ENCODE measurements around the gene KLHL22.

Gene KLHL22

DNA sequence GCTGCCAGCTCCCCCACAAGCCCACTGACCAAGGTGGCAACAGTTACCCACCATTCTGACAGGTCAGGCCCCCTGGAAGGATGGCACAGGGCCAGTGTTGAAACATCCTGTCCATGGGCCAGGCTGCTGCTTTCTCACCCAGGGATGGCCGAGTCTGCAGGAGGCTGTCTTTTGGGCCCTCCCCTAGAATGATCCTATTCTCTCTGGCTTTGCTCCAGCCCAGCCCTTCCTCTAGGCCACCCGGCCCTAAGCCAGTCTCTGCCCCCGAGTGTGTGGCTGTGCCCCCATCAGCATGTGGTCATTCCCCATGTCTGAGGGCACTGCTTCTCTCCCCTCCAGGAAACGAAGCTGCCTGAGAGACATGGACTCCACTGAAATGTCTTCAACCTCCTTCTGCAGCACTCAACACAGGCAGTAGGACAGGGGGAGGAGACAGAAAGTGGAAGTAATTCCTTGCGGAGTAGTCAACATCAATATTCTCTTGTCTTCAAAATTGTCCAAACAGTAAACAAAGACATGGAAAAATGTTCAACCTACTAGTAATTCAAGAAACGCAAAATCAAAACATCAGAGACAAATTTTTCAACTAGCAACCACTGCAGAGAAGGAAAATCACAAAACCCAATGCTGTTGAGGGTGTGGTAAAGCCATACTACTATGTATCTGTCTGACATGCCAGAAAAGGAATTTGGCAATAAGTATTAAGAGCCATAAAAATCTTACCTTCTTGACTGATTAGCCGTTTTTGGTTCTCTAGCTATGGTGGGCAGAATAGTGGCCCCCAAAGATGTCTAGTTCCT lies 52.9 kb downstream of the KLHL22 start:
- peaks cover 3% of the 10 kb centered on the region; the same call in 1 of the 2 replicates for H3K4me1 ChIP-seq (ENCODE audit: insufficient read depth, low read length)
- H3K9ac ChIP-seq (ENCODE audit: low read depth, low read length) = no peak overlapping the region
- no peaks in the 10 kb centered on the region for H3K36me3 ChIP-seq (ENCODE audit: insufficient read depth, low read length)

DNA sequence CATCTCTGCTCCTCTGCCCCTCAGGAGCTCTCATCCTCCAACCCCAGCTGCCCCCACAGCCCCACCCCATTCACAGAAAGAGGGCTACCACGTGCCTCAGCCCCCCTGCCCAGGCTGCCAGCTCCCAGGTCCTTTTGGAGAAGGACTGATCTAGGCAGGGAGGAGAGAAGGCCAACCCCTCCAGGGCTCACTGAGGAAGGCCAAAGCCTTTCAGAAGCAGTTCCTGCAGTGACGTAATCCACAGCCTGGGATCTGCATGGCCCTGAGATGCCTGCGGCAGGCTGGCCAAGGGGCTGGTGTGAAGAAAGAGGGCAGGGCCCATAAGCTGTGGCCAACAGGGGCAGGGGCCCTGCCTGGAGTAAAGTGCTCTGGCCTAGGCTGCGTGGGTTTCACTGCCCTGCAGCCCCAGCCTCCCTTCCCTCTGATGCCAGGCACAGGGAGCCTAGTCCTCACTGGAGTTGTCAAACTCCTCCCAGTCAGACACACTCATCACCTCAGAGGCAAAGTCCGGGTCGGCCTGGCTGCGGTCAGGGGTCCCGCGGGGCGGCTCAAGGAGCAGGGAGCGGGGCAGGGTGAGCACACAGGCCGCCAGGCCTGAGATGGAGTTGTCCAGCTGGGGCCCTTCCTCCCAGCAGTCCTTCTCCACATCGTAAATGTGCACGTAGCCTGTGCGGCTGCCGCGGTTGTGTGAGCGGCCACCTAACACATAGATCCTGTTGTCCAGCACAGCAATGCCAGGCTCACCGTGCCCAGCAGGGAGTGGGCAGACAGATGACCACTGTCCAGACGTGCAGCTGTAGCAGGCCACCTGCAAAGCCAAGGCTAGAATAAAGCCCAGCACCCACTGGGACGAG lies 53.7 kb downstream of the KLHL22 start:
- Histone ChIP-seq H3K36me3 (ENCODE audit: insufficient read depth, low read length) (no peaks in the 10 kb centered on the region), H3K4me1 (ENCODE audit: insufficient read depth, low read length) (peaks cover 3% of the 10 kb centered on the region; the same call in 1 of the 2 replicates), H3K9ac (ENCODE audit: low read depth, low read length) (no peak overlapping the region), H3K9me3 (ENCODE audit: control insufficient read depth, insufficient read depth, low read length) (no peaks in the 10 kb centered on the region)

More for the DNA sequence above, 52.9 kb downstream of the KLHL22 start:
- no peaks in the 10 kb centered on the region for H3K9me3 ChIP-seq (ENCODE audit: control insufficient read depth, insufficient read depth, low read length)

DNA sequence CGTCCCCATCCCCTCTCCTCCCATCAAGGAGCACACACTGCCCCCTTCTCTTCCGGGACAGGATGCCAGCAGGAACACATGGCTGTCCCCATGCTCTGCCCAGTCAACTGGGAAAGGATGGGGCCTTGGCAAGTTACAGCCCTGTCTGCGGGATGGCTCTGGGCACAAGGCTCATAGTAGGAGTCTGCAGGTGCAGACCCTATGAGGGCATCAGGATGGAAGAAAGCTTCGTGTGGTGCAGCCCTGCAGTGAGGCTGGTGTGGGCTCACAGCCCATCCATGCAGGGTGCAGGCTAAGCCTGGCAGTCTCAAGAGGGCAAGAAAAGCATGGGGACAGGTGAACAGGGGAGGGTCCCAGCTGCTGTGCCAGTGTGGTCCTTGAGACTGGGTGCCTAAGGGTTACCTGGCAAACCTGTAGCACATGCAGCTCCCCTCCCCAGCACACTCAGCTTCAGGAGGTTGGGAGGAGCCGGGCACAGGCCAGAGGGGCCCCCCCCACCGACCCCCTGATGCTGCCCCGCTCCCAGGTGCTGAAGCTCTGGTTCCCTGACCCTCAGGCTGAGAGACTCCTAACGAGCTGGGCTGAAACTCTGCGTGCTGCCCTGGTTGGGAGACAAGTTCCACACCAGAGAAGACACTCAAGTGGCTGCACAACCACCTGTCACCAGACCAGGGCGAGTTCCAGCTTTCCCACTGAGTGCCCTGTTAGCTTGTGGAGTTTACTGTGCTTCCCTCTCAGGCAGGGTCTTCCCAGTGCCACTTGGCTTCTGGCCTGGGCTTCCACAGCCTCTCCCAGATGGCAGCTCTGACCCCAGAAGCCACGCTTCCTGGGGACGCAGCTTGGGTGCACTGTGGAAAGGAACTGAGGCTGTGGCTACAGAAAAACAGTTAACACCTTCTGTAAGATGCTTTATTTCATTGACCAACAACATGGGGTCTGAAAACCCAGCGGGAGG lies 54.7 kb downstream of the KLHL22 start:
- no peaks in the 10 kb centered on the region for H3K9me3 ChIP-seq (ENCODE audit: control insufficient read depth, insufficient read depth, low read length)
- no peaks in the 10 kb centered on the region for H3K36me3 ChIP-seq (ENCODE audit: insufficient read depth, low read length)
- no peak overlapping the region for H3K9ac ChIP-seq (ENCODE audit: low read depth, low read length)
- H3K4me1 ChIP-seq (ENCODE audit: insufficient read depth, low read length) = peaks cover 5% of the 10 kb centered on the region; the same call in 1 of the 2 replicates

DNA sequence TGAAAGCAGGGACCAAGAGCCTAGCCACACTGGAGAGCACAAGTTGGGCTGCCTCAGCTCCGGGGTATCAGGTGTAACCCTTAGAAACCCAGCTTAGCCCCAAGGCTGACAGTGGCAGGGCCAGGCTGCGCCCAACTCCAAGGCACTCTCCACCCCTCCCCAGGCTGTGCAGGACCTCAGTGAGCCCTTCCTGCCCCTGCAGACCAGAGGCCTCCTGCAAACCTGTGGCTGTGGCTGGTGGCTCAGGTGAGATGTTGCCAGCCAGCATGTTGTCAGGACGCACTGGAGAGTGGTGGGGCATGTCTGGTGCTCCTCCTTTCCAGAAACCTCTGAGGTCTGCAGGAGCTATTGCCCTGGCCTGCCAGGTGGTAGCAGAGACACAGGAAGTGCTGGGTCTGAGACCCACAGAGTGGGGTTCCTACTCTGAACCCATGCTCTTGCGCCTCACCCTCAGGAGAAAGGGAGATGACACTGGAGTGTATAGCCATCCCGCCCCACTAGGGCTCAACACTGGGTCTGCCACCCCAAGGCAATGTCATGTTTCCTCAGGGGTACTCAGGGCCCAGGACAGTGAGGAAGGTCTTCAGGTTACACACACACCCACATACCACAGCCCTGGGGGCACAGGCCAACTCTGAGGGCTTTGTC lies 55.5 kb downstream of the KLHL22 start:
- no peak overlapping the region for H3K9ac ChIP-seq (ENCODE audit: low read depth, low read length)
- peaks cover 11% of the 10 kb centered on the region; the same call in 1 of the 2 replicates for H3K4me1 ChIP-seq (ENCODE audit: insufficient read depth, low read length)

GRCh38 chr22:20439556-20439927 lies 56.1 kb downstream of the KLHL22 start:
- Histone ChIP-seq H3K9ac (ENCODE audit: low read depth, low read length) (no peak overlapping the region), H3K9me3 (ENCODE audit: control insufficient read depth, insufficient read depth, low read length) (no peaks in the 10 kb centered on the region), H3K36me3 (ENCODE audit: insufficient read depth, low read length) (no peaks in the 10 kb centered on the region), H3K4me1 (ENCODE audit: insufficient read depth, low read length) (peaks cover 11% of the 10 kb centered on the region; the same call in 1 of the 2 replicates)

More for the DNA sequence above, 55.5 kb downstream of the KLHL22 start:
- Histone ChIP-seq H3K36me3 (ENCODE audit: insufficient read depth, low read length) (no peaks in the 10 kb centered on the region), H3K9me3 (ENCODE audit: control insufficient read depth, insufficient read depth, low read length) (no peaks in the 10 kb centered on the region)

DNA sequence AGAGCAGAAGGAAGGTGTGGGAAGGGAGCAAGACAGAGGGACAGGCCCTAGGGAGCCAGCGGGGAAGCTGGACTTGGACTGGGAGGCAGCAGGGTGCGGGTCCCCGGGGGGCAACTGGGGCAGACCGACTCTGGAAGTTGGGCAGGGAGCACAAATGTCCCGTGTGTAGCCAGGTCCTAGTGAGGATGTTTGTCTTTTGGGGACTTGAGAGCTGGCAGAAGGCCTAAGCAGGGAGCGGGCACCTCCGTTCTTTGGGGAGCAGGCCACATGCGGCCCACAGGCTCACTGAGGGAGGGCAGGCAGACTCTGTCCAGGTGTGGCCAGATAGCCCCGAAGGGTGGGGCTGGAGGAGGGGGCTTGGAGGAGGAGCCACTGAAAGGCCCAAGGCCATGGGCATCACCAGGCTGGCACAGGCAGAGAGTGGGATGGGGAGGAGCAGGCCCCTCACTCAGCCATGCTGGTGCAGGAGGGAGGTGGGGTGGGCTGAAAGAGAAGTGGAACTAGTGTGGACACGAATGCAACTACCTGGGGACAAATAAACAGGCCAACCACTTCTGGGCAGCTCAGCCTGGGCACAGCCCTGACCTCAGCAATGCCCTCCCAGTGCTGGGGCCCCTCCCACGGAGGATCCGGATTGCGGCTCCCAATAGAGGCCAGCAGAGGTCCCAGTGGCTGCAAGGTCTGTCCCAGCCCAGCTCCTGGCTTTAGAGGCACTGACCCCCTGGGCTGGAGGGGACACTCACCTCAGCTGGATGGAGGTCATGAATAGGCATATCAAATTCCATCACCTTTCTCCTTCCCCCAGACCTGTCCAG lies 56.7 kb downstream of the KLHL22 start:
- Histone ChIP-seq H3K9me3 (ENCODE audit: control insufficient read depth, insufficient read depth, low read length) (no peaks in the 10 kb centered on the region), H3K4me1 (ENCODE audit: insufficient read depth, low read length) (peaks cover 11% of the 10 kb centered on the region; the same call in 1 of the 2 replicates), H3K36me3 (ENCODE audit: insufficient read depth, low read length) (no peaks in the 10 kb centered on the region), H3K9ac (ENCODE audit: low read depth, low read length) (peak overlapping the region; percentile 77; the same call in 1 of the 2 replicates)

- peak overlapping the region; percentile 77; the same call in 1 of the 2 replicates for H3K9ac ChIP-seq (ENCODE audit: low read depth, low read length)
- no peaks in the 10 kb centered on the region for H3K36me3 ChIP-seq (ENCODE audit: insufficient read depth, low read length)
- H3K4me1 ChIP-seq (ENCODE audit: insufficient read depth, low read length) = peaks cover 11% of the 10 kb centered on the region; the same call in 1 of the 2 replicates
Observed at GRCh38 chr22:20438427-20438677, 57.2 kb downstream of the KLHL22 start.

DNA sequence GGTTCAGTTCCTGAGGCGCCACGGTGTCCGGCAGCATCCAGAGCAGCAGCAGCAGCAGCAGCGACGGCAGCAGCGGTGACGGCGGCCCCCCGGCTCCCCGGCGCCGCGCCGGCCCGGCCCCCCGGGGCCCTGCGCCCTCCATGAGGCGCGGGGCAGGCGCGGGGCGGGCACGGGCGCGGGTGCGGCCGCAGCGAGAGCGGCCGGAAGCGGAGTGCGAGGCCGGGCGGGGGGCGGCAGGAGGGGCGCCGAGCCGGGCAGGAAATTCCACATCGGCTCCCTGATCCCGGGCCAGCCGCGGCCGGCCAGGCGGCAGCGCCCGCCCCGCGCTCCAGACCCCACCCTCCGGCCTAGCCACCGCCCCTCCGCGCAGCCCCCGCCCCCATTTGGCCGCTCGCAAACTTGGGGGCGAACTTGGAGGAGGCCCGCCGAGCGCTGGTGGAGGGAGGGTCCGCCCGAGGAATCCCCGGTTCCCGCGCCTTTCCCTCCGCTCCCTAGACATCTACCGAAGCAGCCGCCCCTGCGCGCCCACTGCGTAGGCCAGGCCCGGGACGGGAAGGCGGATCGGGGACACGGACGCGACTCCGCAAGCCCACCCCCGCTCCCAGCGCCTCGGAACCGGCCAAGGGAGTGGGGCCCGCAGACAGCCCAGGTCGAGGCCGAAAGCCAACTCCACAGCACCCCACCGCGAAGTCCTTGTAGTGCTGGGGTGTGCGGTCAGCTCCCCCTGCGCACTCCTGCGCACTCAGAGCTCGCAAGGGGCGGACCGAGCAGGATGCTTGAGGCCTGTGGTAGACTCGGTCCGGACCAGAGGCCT lies 57.8 kb downstream of the KLHL22 start, which contains the start of gene SCARF2:
TSS of gene SCARF2 (minus strand) at position 213 of the 814 bp plus-strand sequence. CDS start at position 142, 71 bp downstream.
- no peaks in the 10 kb centered on the region for H3K9me3 ChIP-seq (ENCODE audit: control insufficient read depth, insufficient read depth, low read length)
- peaks cover 11% of the 10 kb centered on the region; the same call in 1 of the 2 replicates for H3K4me1 ChIP-seq (ENCODE audit: insufficient read depth, low read length)
- peak within 1 kb of the TSS; percentile 77 for H3K9ac ChIP-seq (ENCODE audit: low read depth, low read length)
- no peaks in the 10 kb centered on the region for H3K36me3 ChIP-seq (ENCODE audit: insufficient read depth, low read length)

More at GRCh38 chr22:20438427-20438677, 57.2 kb downstream of the KLHL22 start:
- H3K9me3 ChIP-seq (ENCODE audit: control insufficient read depth, insufficient read depth, low read length) = no peaks in the 10 kb centered on the region

DNA sequence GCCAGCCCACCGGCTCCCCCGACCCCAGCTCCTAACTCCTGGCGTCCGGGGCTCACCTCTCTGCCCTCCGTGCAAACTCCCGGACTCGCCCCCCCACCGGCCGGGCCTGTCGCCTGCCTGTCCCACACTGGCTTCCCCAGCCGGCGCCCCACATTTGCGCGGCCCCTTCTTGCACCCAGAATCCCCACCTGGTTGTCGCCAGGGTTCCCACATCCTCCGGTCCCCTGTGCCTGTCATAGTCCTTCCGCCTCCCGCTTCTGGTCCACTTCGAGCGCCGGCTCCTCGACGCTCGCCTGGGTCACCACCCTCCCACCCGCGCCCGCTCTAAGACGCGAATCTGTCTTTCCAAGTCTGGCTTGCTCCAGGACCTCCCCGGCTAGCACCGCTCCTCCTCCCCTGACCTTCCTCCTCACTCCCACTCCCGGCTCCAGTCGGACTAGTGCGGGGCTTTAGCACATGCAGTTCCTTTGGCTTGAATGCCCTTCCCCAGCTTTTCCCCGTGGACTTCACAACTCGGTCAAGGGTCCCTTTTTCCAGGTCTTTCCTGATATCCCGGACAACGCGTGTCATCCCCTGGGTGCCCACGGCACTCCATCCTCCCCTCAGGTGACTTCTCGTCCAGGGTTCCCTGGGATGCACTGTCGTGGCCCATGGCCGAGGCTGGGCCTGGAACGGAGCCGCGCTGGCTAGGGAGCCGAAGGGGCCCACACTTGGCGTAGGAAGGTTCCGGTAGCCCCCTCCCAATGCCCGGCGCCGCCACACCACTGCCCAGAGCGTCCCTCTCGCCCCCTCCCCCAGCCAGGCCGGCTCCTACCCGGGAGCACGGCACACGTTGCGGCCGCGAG lies 58.6 kb downstream of the KLHL22 start:
- Histone ChIP-seq H3K36me3 (ENCODE audit: insufficient read depth, low read length) (no peaks in the 10 kb centered on the region), H3K4me1 (ENCODE audit: insufficient read depth, low read length) (peaks cover 11% of the 10 kb centered on the region; the same call in 1 of the 2 replicates), H3K9me3 (ENCODE audit: control insufficient read depth, insufficient read depth, low read length) (no peaks in the 10 kb centered on the region), H3K9ac (ENCODE audit: low read depth, low read length) (peak overlapping the region; percentile 77)

DNA sequence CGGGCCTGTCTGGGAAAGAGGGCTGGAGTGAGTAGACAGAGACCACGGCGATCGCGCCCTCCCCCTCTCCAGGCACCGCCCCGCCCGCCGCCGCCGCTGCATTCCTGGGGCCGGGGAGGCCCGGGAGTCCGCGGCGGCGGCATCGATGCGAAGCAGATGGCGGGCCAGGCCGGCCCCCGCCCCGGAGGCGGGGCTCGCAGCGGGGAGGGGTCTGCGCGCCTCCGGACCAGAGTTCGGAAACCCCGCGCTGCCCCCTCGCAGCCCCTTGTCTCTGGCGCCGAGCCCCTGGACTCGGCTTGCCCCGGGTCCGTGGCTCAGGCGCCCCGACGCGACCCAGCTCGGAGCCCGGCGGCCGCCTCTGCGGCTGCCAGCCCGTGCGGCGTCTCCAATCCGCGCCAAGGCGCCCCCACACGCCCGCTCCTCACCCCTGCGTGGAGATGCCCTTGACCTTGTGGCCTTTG lies 59.3 kb downstream of the KLHL22 start:
- no peaks in the 10 kb centered on the region for H3K9me3 ChIP-seq (ENCODE audit: control insufficient read depth, insufficient read depth, low read length)
- no peaks in the 10 kb centered on the region for H3K36me3 ChIP-seq (ENCODE audit: insufficient read depth, low read length)
- peak overlapping the region; percentile 77 for H3K9ac ChIP-seq (ENCODE audit: low read depth, low read length)
- H3K4me1 ChIP-seq (ENCODE audit: insufficient read depth, low read length) = peaks cover 11% of the 10 kb centered on the region; the same call in 1 of the 2 replicates

DNA sequence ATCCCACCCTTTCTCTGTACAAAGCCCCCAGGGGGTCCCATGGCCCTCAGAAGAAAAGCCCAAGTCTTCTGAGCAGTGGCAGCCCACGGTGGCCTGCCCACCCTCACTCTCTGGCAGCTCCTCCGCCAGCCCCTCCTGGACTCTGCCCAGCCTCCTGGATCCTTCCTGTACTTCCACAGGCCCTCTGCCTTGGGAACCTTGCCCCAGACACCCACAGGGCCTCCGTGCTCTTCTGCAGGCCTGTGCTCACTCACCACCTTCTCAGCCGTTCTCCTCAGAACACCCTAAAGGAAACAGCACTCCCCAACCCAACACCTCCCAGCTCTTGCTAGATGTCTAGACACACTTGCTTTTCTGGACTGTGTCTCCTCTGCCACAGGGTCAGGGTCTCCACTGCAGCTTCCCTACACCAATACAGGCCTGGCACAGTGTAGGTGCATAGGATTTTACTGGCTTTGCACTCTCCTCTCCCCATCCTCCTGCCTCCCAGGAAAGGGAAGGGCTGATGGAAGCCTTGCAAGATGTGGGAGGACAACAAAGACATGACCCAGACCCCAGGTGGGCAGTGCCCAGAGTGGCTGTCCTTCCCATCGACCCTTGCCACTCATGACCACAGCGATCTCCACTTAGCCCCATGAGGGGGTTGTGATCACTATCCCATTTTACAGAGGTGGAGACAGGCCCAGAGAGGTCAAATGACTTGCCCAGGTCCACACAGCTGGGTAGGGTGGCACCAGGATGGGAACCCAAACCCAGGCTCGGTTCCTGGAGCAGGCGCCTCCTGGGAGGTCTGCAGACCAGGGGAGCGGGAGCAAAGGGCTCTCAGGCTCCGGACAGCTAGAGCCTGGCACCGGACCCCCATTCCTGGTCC lies 59.9 kb downstream of the KLHL22 start:
- Histone ChIP-seq H3K9ac (ENCODE audit: low read depth, low read length) (peak overlapping the region; percentile 77; the same call in 1 of the 2 replicates), H3K36me3 (ENCODE audit: insufficient read depth, low read length) (no peaks in the 10 kb centered on the region), H3K4me1 (ENCODE audit: insufficient read depth, low read length) (peaks cover 11% of the 10 kb centered on the region; the same call in 1 of the 2 replicates), H3K9me3 (ENCODE audit: control insufficient read depth, insufficient read depth, low read length) (no peaks in the 10 kb centered on the region)
